NK-92 (cell line): ENCODE measurements around the gene ERC2.

Source experiments
- DNase-seq: peaks from one replicate; lab custom pipeline; 2025; ENCODE audit not compliant: unreplicated experiment; lab: John Stamatoyannopoulos, UW

ERC2 gene

GRCh38 chr3:56260262-56260661 is 208.0 kb downstream of the ERC2 start:
- DNase-seq, result no peak

DNA sequence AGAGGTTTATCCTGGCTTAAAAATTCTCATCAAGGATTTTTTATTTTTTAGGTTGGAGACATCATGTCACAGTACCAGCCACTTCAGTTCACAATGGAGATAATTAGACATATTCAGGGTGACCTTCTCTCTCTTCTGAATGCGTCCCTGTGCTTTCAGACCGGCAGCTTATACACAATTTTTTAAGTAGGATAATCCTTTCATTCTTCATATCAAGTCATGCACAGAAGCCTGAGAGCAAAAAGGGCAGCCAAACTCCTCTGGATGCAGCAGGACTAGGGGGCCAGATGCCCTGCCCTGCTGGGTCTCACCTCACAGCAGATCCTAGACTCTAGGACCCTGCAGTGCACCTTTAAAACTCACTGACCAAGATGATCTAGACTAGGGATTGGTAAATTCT is 210.4 kb downstream of the ERC2 start:
- DNase-seq, result no peak

DNA sequence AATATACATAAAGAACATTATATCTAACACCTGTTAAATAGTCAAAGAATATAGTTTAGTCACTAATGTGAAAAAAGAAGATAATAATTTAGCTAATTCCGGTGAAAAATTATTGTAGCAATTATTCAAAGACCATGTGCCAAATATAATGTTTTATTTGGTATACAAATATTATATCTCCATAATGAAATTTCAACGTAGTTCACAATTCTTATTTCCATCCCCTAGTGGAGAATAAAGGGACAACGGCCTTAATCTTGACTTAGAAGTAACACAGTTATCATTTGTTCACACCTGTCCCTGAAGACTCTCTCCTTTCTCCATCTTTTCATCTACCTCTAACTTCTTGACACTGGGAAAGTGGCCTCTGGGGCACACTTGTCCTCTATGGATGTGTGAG is 213.4 kb downstream of the ERC2 start:
- DNase-seq, result no peak

- no peak for DNase-seq
These were observed 214.2 kb downstream of the ERC2 start for GRCh38 chr3:56253941-56254665.

DNA sequence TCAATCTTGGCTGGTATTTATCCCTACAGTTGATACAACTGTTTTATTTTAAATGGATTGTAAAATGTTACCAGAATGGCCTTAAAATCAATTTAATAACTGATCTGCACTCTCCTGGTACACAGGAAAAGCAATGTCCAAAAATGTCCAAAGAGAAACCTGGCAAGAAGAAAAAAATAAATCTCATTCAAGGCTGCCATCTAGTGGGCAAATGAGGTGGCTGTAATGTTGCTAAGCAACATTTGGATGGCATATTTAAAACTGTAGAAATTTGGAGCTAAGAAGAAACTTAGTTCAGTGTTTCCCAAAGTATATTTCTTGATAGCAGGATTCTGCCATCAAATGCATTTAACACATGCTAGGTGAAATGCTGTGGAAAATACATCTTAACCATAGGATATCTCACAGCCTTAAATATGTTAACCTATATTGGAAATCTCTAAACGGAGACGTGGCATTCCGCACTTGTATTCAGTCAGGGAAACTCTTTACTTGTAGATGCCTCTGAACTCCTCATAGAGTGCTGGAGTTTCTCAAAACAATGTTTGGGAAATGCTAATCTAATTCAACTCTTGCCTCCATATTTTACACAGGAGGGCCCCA is 216.8 kb downstream of the ERC2 start:
- no peak for DNase-seq

DNA sequence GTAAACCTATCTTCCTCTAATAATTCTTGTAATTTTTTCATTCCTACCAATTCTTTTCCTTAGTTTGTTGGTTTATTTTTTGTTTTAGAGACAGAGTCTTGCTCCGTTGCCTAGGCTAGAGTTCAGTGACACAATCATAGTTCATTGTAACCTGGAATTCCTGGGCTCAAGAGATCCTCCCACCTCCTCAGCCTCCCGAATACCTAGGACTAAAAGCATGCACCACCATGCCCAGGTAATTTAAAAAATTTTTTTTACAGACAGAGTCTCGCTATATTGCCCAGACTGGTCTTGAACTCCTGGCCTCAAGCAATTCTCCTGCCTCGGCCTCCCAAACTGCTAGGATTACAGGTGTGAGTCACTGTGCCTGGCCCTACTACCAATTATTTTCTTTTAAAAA is 220.2 kb downstream of the ERC2 start:
- no peak for DNase-seq

DNA sequence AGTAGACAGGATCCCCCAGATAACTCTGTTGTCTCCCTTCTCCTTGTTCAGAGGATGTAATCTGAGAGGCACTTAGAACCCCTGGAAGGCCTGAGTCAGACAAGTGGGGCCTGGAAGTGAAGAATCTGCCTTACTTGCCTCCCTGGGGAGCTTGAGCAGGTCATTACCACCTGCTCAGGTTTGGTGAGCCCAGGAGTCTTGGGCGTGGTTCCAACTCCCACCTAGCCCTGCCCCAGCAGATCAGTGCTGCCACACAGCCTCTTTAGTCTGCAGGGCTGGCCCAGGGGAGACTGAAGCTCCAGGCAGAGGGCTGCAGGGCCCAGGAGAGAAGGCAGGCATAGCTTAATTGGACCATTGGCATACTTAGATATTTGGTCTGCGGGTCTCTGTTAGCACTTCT is 230.0 kb downstream of the ERC2 start:
- DNase-seq, result no peak

DNA sequence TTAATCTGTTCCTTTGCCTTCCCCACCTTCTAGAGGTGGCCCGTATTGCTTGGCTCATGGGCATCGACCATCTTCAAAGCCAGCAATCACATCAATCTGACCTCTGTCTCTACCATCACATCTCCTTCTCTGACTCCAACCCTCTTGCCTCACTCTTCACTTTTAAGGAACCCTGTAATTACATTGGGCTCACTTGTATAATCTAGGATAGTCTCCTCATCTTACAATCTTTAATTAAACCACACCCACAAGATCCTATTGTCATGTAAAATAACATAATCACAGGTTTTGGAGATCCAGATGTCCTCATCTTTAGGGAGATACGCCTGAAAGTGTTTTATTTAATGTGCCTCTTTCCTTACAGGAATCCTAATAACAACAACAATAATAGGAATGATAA is 234.5 kb downstream of the ERC2 start:
- no peak for DNase-seq

- no peak for DNase-seq
These were observed 239.0 kb downstream of the ERC2 start for GRCh38 chr3:56229311-56229710.

DNA sequence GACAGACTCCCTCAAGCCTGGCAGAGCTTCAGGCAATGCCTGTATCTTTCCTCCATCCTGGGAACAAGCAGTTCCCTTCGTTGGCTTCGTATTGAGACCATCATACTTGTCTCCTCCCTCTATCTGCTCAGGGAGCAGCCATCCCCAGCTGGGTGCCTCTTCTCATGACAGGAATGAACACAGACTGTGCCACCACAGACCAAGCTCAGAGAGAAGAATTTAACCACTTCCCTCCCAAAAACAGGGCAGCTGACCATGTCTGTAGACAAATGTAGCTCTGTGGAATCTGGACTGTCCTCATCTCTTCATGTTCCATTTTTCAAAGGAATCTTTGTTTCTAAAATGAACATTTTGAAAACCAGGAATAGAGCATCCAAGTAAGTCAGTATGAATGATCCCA is 245.4 kb downstream of the ERC2 start:
- DNase-seq, result no peak

DNA sequence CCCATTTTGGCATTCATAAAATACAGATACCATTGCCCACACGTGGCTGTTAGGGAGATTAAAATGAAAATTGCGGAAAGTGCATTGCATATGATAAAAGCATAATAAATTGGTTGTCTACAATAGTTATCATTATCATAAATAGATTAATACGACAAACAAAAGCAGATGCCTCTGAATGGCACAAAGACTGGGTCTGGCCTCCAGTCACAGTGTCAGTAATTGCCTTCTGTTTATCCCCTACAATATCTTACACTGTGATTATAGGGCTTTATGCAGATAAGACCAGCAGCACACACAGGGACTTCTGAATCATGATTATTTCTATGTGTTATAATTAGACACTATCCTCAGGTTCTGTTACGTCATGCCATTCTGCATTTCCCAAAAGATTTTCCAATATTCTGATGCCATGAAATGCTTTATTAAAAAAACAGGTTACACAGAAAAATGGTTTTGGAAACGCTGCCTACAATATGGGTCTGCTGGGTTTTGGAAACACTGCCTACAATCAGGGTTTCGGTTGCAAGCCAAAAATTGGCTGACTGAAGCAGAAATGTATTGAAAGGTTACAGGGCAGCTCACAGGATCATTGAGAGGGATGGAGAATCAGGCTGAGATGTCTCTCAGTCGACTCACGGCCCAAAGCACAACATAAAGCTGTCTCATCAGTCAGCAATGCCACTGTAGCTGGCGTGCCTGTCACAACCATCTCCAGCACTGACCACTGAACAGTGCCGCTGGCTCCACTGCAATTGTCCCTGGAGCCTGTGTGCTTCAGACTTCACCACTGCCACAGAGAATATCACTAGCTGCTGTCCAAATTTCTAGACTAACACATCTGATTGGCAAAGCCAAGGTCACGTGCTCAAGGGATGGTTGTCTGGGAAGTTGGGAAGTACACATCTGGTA is 248.1 kb downstream of the ERC2 start:
- no peak for DNase-seq

GRCh38 chr3:56209982-56210751 is 258.1 kb downstream of the ERC2 start:
- DNase-seq, result no peak

DNA sequence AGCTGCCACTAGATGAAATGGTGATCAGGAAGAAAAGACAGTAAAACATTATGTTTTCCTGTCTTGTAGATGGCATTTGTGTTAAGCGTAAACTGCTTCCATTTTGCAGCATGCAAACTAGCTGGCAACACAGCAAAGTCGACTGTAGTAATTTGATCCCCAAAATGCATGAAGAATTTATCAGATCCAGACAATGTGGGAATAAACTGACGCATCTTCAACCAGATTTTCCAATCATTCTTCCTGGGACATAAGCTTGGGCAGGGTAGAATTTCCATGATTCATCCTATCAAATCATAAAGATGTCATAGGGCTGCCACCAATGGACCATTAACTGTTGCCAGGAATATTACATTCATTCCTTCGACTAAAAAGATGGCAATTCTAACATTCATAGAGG is 260.3 kb downstream of the ERC2 start:
- no peak for DNase-seq

- no peak for DNase-seq
These were observed 262.9 kb downstream of the ERC2 start for GRCh38 chr3:56205406-56205805.

DNA sequence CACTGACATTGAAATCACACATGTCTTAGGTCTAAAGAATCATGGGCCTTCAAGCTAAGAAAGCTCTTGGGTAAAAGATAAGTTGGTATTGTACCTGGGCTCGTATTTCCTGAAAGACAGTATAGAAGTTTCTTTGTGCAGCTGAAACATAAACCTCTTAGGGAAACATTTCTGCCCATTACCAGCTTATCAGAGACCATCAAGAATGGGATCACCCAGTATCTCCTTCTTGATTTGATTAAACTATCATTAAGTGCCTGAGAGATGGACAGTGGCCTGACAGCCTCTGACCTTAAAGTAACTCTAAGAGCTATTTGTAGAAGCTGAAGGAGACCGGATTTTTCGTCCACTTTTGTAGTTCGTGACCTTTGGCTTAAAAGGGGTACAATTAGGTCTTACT is 265.3 kb downstream of the ERC2 start:
- no peak for DNase-seq

DNA sequence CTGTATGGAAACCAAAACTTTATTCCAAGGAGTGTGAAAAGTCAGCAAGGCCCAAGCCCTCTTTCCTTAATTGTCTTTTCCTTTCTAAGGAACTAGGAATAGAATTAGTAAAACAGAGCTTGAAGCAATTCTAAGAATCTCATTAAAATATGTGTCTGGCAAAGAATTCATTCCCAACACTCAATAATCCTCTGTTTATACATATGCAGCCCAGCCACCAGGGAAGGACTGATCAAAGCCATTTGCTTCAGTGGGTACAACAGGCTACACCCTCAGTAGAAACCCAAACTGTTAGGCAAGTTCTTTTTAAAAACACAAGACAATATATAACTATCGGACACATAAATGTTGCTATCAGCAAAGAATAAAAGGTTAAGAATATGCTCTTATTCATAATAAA is 266.9 kb downstream of the ERC2 start:
- DNase-seq, result no peak

DNA sequence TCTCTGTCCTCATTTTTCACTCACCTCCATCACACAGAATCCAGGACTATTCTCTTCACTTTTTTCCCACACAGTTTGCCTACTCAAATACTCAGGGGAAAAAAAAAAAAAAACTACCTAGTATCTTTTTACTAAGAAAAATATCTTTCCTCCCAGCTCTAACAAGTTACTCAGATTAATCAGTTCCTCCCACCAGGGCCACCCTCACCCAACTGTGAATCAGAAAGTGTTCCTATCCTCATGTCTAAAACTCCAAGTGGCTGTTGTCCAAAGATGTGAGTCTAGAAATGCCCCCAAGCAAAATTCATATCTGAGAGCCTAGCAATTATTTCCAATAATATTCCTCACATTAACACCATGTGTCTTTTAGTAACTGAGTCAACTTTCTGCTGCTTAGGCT is 268.0 kb downstream of the ERC2 start:
- DNase-seq, result no peak

DNA sequence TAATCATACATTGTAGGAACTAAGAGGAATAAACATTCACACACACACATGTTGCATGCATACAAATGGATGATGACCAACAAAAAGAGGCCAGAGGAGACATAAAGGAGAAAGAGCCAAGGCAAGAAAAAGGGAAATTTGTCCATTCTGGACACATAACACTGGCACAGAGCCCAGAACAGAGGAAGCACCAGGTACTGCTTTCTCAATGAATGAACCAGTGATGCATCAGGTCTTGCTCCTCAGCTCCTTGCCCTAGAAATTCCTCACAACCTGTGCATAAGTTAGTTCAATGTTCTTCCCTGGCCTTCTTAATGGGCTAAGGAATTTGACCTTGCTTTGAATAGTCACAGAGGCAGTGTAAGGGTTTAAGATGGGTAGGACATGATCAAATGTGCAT is 270.3 kb downstream of the ERC2 start:
- DNase-seq, result no peak

DNA sequence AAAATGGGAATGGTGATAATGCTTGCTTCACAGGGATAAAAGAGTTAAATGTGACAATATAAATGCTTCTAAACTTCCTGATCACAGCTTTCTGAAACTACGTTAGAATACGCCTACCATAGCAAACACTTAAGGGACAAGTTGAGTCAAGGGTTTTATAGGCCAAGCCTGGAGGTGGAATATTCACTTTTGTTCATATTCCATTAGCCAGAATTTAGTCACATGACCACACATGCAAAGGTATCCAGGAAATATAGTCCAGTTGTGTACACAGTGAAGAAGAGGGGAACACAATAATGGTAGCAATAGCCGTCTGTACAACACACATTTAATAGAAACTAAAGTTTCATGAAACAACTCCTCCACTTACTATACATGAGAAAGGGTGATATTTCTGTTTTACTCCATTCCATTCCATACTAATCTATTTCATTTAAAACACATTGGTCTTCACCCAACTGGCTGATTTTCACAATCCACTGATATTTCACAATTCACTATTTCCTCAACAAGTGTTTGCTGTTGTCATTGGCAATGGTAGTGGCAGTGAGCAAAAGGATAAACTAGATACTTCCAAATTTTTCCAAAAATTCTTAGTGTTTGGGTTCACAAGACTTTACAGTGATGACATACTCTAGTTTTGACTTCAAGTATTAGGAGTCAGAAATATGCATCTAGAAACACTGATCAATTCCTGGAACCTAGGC is 270.9 kb downstream of the ERC2 start:
- no peak for DNase-seq

- no peak for DNase-seq
These were observed 271.6 kb downstream of the ERC2 start for GRCh38 chr3:56196700-56197099.

- no peak for DNase-seq
These were observed 274.7 kb downstream of the ERC2 start for GRCh38 chr3:56193519-56193918.
